ENCODE measurements around the gene GUCY2F.

The GUCY2F gene

GRCh38 chrX:109448282-109448938, 33.5 kb downstream of the GUCY2F start:
- Histone ChIP-seq H3K4me1 (ENCODE audit: insufficient read depth, low read length) (peaks cover 6% of the 10 kb centered on the region), H3K9ac (ENCODE audit: low read depth, low read length) (no peak overlapping the region), H3K36me3 (ENCODE audit: insufficient read depth, low read length) (no peaks in the 10 kb centered on the region), H3K9me3 (ENCODE audit: control insufficient read depth, insufficient read depth, low read length) (no peaks in the 10 kb centered on the region)

DNA sequence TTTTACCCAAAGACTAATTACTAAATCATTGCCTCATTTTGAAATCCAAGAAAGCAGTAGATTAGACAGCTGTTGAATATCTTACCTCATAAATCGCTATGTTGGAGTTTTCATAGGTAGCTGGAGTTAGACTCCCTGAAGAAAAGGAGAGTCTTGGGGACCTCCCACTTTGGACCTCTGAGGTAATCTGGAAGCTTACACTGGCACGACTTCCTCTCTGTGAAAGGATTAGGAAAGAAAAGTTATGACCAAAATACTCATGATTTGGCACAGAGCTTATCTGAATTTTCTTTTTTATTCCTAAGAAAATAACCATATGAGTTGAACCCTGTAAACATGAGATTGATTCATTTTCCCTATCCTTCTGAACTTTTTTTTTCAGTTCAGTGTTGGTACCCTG, 40.6 kb downstream of the GUCY2F start:
- Histone ChIP-seq H3K9ac (ENCODE audit: low read depth, low read length) (no peak overlapping the region), H3K4me1 (ENCODE audit: insufficient read depth, low read length) (no peaks in the 10 kb centered on the region), H3K9me3 (ENCODE audit: control insufficient read depth, insufficient read depth, low read length) (no peaks in the 10 kb centered on the region), H3K36me3 (ENCODE audit: insufficient read depth, low read length) (no peaks in the 10 kb centered on the region)

GRCh38 chrX:109440475-109440874, 41.4 kb downstream of the GUCY2F start:
- Histone ChIP-seq H3K9me3 (ENCODE audit: control insufficient read depth, insufficient read depth, low read length) (no peaks in the 10 kb centered on the region), H3K36me3 (ENCODE audit: insufficient read depth, low read length) (no peaks in the 10 kb centered on the region), H3K4me1 (ENCODE audit: insufficient read depth, low read length) (no peaks in the 10 kb centered on the region), H3K9ac (ENCODE audit: low read depth, low read length) (no peak overlapping the region)

DNA sequence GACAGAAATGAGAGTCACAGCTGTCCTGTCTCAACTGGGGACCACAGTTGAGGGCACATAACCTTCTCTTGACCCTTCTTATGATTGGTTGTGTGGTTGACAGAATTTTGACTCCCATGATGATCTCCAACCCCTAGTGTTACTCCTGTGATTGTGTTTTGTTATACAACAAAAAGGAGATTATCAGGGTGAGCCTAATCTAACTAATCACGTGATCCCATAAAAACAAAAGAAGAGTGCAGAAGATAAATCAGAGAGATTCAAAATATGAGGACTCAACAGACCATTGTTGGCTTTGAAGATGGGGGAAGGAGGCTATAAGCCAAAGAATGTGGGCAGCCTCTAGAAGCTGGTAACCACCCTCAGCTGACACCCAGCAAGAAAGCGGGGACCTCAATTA, 72.7 kb downstream of the GUCY2F start:
- no peak overlapping the region for H3K9ac ChIP-seq (ENCODE audit: low read depth, low read length)
- no peaks in the 10 kb centered on the region for H3K36me3 ChIP-seq (ENCODE audit: insufficient read depth, low read length)
- no peaks in the 10 kb centered on the region for H3K9me3 ChIP-seq (ENCODE audit: control insufficient read depth, insufficient read depth, low read length)
- no peaks in the 10 kb centered on the region for H3K4me1 ChIP-seq (ENCODE audit: insufficient read depth, low read length)

- Histone ChIP-seq H3K4me1 (ENCODE audit: insufficient read depth, low read length) (no peaks in the 10 kb centered on the region), H3K36me3 (ENCODE audit: insufficient read depth, low read length) (no peaks in the 10 kb centered on the region), H3K9me3 (ENCODE audit: control insufficient read depth, insufficient read depth, low read length) (no peaks in the 10 kb centered on the region), H3K9ac (ENCODE audit: low read depth, low read length) (no peak overlapping the region)
These were observed 78.0 kb downstream of the GUCY2F start for GRCh38 chrX:109403922-109404321.

DNA sequence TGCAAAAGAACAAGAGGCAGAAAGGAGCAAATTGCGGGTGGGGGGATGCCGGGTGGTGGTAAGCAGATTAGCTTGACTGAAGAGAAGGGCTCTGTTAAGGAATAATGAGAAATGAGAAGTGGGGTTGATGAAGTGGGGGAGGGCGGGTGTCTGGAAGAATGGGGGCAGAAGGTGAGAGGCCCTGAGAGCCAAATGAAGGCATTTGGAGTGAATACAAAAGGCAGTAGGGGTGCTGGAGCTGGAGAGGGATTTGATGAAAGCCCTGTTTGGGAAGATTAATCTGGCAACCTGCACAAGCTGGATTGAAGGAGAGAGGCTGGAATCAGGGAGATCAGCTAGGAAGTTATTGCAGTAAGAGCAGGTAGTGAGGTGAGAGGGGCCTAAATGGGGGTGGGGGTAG, 82.1 kb downstream of the GUCY2F start:
- Histone ChIP-seq H3K9me3 (ENCODE audit: control insufficient read depth, insufficient read depth, low read length) (no peaks in the 10 kb centered on the region), H3K36me3 (ENCODE audit: insufficient read depth, low read length) (no peaks in the 10 kb centered on the region), H3K4me1 (ENCODE audit: insufficient read depth, low read length) (no peaks in the 10 kb centered on the region), H3K9ac (ENCODE audit: low read depth, low read length) (no peak overlapping the region)

GRCh38 chrX:109398833-109399232, 83.1 kb downstream of the GUCY2F start:
- Histone ChIP-seq H3K4me1 (ENCODE audit: insufficient read depth, low read length) (no peaks in the 10 kb centered on the region), H3K36me3 (ENCODE audit: insufficient read depth, low read length) (no peaks in the 10 kb centered on the region), H3K9me3 (ENCODE audit: control insufficient read depth, insufficient read depth, low read length) (no peaks in the 10 kb centered on the region), H3K9ac (ENCODE audit: low read depth, low read length) (no peak overlapping the region)

GRCh38 chrX:109398061-109398460, 83.8 kb downstream of the GUCY2F start:
- Histone ChIP-seq H3K4me1 (ENCODE audit: insufficient read depth, low read length) (no peaks in the 10 kb centered on the region), H3K36me3 (ENCODE audit: insufficient read depth, low read length) (no peaks in the 10 kb centered on the region), H3K9ac (ENCODE audit: low read depth, low read length) (no peak overlapping the region), H3K9me3 (ENCODE audit: control insufficient read depth, insufficient read depth, low read length) (no peaks in the 10 kb centered on the region)

DNA sequence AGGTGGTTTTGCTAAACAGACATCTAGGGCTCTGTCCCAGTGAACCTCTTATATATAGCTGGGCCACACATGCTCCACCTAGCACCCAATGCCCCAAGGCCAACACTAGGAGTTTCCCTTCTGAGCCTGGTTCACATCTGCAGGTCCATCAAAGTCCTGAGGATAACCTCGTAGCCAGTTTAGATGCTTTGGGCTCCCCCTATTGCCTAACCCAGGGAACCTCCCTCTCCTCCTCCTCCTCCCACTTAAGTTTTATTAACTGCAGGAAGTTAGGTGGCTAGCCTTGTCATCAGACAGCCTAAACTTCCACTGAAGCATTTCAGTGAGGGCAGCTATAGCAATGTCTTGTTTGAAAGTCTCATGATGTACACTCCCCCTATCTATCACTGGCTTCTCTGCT, 88.0 kb downstream of the GUCY2F start:
- no peaks in the 10 kb centered on the region for H3K4me1 ChIP-seq (ENCODE audit: insufficient read depth, low read length)
- no peaks in the 10 kb centered on the region for H3K36me3 ChIP-seq (ENCODE audit: insufficient read depth, low read length)
- H3K9me3 ChIP-seq (ENCODE audit: control insufficient read depth, insufficient read depth, low read length) = no peaks in the 10 kb centered on the region
- H3K9ac ChIP-seq (ENCODE audit: low read depth, low read length) = no peak overlapping the region

DNA sequence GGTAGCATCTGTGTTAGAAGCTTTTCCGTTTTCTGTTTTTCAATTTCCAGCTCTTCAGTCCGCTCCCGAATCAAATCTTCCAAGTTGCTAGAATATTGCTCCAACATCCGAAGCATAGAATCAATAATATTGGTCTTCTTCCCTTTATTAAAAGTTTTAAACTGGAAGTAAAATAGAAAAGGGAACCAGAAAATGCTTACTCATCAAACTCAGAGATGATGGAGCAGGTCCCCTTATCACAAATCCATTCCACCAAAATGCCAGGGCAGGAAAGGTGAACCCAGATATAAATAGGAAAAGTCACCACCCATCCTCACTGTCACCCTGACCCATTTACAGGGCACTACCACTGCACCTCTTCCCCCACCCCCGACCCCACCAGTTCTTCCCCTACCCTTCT, 89.0 kb downstream of the GUCY2F start:
- Histone ChIP-seq H3K9ac (ENCODE audit: low read depth, low read length) (no peak overlapping the region), H3K4me1 (ENCODE audit: insufficient read depth, low read length) (no peaks in the 10 kb centered on the region), H3K36me3 (ENCODE audit: insufficient read depth, low read length) (no peaks in the 10 kb centered on the region), H3K9me3 (ENCODE audit: control insufficient read depth, insufficient read depth, low read length) (no peaks in the 10 kb centered on the region)

- H3K4me1 ChIP-seq (ENCODE audit: insufficient read depth, low read length) = no peaks in the 10 kb centered on the region
- no peaks in the 10 kb centered on the region for H3K9me3 ChIP-seq (ENCODE audit: control insufficient read depth, insufficient read depth, low read length)
- H3K36me3 ChIP-seq (ENCODE audit: insufficient read depth, low read length) = no peaks in the 10 kb centered on the region
- no peak overlapping the region for H3K9ac ChIP-seq (ENCODE audit: low read depth, low read length)
These were observed 91.3 kb downstream of the GUCY2F start for GRCh38 chrX:109390556-109390955.

- Histone ChIP-seq H3K9ac (ENCODE audit: low read depth, low read length) (no peak overlapping the region), H3K36me3 (ENCODE audit: insufficient read depth, low read length) (no peaks in the 10 kb centered on the region), H3K9me3 (ENCODE audit: control insufficient read depth, insufficient read depth, low read length) (no peaks in the 10 kb centered on the region), H3K4me1 (ENCODE audit: insufficient read depth, low read length) (no peaks in the 10 kb centered on the region; the same call in 1 of the 2 replicates)
These were observed 92.0 kb downstream of the GUCY2F start for GRCh38 chrX:109389917-109390316.

GRCh38 chrX:109384699-109385098, 97.2 kb downstream of the GUCY2F start:
- Histone ChIP-seq H3K9me3 (ENCODE audit: control insufficient read depth, insufficient read depth, low read length) (no peaks in the 10 kb centered on the region), H3K36me3 (ENCODE audit: insufficient read depth, low read length) (no peaks in the 10 kb centered on the region), H3K9ac (ENCODE audit: low read depth, low read length) (no peak overlapping the region), H3K4me1 (ENCODE audit: insufficient read depth, low read length) (no peaks in the 10 kb centered on the region; the same call in 1 of the 2 replicates)

DNA sequence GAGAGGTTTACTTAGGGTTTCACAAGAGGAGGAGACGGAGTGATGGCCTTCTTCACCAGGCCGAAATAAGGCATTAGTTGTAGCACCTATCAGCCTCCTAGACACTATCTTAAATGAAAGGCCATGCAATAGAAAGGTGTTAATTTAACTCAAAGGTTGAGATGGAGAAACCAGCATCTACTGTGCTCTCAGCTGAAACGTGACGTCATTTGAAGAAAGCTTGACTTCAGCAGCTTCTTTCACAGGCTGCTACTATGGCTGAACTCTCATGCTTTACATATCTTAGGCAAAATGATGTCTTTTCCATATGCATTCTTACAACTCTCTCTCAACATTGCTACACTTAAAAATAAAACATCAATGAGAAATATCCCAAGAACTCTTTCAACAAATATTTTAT, 99.6 kb downstream of the GUCY2F start:
- Histone ChIP-seq H3K9me3 (ENCODE audit: control insufficient read depth, insufficient read depth, low read length) (no peaks in the 10 kb centered on the region), H3K36me3 (ENCODE audit: insufficient read depth, low read length) (no peaks in the 10 kb centered on the region), H3K4me1 (ENCODE audit: insufficient read depth, low read length) (no peaks in the 10 kb centered on the region; the same call in 1 of the 2 replicates), H3K9ac (ENCODE audit: low read depth, low read length) (no peak overlapping the region)

GRCh38 chrX:109378281-109378680, 103.6 kb downstream of the GUCY2F start:
- Histone ChIP-seq H3K36me3 (ENCODE audit: insufficient read depth, low read length) (no peaks in the 10 kb centered on the region), H3K9me3 (ENCODE audit: control insufficient read depth, insufficient read depth, low read length) (no peaks in the 10 kb centered on the region), H3K4me1 (ENCODE audit: insufficient read depth, low read length) (peaks cover 20% of the 10 kb centered on the region), H3K9ac (ENCODE audit: low read depth, low read length) (no peak overlapping the region)
